Measurements from ENCODE around the gene PTPN6.

Gene PTPN6

GRCh38 chr12:6963791-6964413, 12.7 kb downstream of the PTPN6 start:
- WGBS, result 86% methylated on average over 17 of the region's 17 CpGs

GRCh38 chr12:6964605-6965025, 13.5 kb downstream of the PTPN6 start:
- Histone ChIP-seq H4K8ac (ENCODE audit: low read length) (peak overlapping the region; percentile 72), H2AFZ (ENCODE audit: low read depth, low read length) (no peak overlapping the region), H3K9me3 (ENCODE audit: control insufficient read depth, low read length) (no peaks in the 10 kb centered on the region), H2BK5ac (ENCODE audit: low read depth, low read length, poor library complexity, severe bottlenecking) (no peak overlapping the region), H3K4me1 (ENCODE audit: control insufficient read depth, insufficient read depth, low read depth, low read length) (peaks cover 23% of the 10 kb centered on the region), H3K4ac (ENCODE audit: low read depth in 1 of 2, low read length in 2 of 2) (peak overlapping the region in 1 of 2 experiments; percentile 1), H3K4me2 (ENCODE audit: low read length, poor library complexity, severe bottlenecking) (no peak overlapping the region), H3K9ac (ENCODE audit: low read length) (peak overlapping the region; percentile 75), H2BK12ac (ENCODE audit: low read length in 2 of 2) (no peak overlapping the region), H2BK15ac (ENCODE audit: low read depth, poor library complexity, severe bottlenecking) (no peak overlapping the region), H3K27me3 (ENCODE audit: control insufficient read depth in 1 of 2, insufficient read depth in 1 of 2, low read length in 2 of 2) (no peaks in the 10 kb centered on the region), H3K79me1 (replicated peaks; ENCODE audit: low read length, poor library complexity, severe bottlenecking) (peaks cover 11% of the 10 kb centered on the region), H4K91ac (ENCODE audit: low read length) (peak overlapping the region; percentile 84), H2BK120ac (ENCODE audit: low read depth, low read length) (no peak overlapping the region), H3K18ac (ENCODE audit: low read depth in 1 of 2, low read length in 2 of 2) (no peak overlapping the region), H3K27ac (ENCODE audit: low read length, poor library complexity, severe bottlenecking) (peak overlapping the region; percentile 2), H3K36me3 (ENCODE audit: control insufficient read depth in 1 of 2, insufficient read depth in 2 of 2, low read depth in 1 of 2, low read length in 2 of 2) (peaks cover 52 to 54% of the 10 kb centered on the region in 2 experiments), H3K23ac (ENCODE audit: low read length in 2 of 2) (no peak overlapping the region), H3K14ac (ENCODE audit: low read length in 2 of 2) (no peak overlapping the region), H3K4me3 (ENCODE audit: insufficient read depth in 1 of 2, low read depth in 1 of 2, low read length in 2 of 2) (no peak overlapping the region), H2AK5ac (ENCODE audit: low read length, severe bottlenecking) (no peak overlapping the region)
- 91% methylated on average over 8 of the region's 8 CpGs for WGBS
- no peak for DNase-seq

More at GRCh38 chr12:6963791-6964413, 12.7 kb downstream of the PTPN6 start:
- peak overlapping the region; percentile 43 for H4K91ac ChIP-seq (ENCODE audit: low read length)
- H2BK15ac ChIP-seq (ENCODE audit: low read depth, poor library complexity, severe bottlenecking), result no peak overlapping the region
- no peak overlapping the region for H3K18ac ChIP-seq (ENCODE audit: low read depth in 1 of 2, low read length in 2 of 2)
- H3K9ac ChIP-seq (ENCODE audit: low read length), result peak overlapping the region; percentile 21
- H2BK5ac ChIP-seq (ENCODE audit: low read depth, low read length, poor library complexity, severe bottlenecking), result no peak overlapping the region
- no peak overlapping the region for H2AK5ac ChIP-seq (ENCODE audit: low read length, severe bottlenecking)
- no peak overlapping the region for H2BK12ac ChIP-seq (ENCODE audit: low read length in 2 of 2)
- H4K8ac ChIP-seq (ENCODE audit: low read length), result peak overlapping the region; percentile 19
- H3K4me3 ChIP-seq (ENCODE audit: insufficient read depth in 1 of 2, low read depth in 1 of 2, low read length in 2 of 2), result no peak overlapping the region
- H3K9me3 ChIP-seq (ENCODE audit: control insufficient read depth, low read length), result no peaks in the 10 kb centered on the region
- H2BK120ac ChIP-seq (ENCODE audit: low read depth, low read length), result no peak overlapping the region
- no peak overlapping the region for H3K23ac ChIP-seq (ENCODE audit: low read length in 2 of 2)
- no peak overlapping the region for H3K4me2 ChIP-seq (ENCODE audit: low read length, poor library complexity, severe bottlenecking)
- H3K14ac ChIP-seq (ENCODE audit: low read length in 2 of 2), result no peak overlapping the region
- H3K36me3 ChIP-seq (ENCODE audit: control insufficient read depth in 1 of 2, insufficient read depth in 2 of 2, low read depth in 1 of 2, low read length in 2 of 2), result peaks cover 49 to 53% of the 10 kb centered on the region in 2 experiments
- H3K79me1 ChIP-seq (replicated peaks; ENCODE audit: low read length, poor library complexity, severe bottlenecking), result peaks cover 11% of the 10 kb centered on the region
- no peak overlapping the region for H2AFZ ChIP-seq (ENCODE audit: low read depth, low read length)
- no peaks in the 10 kb centered on the region for H3K27me3 ChIP-seq (ENCODE audit: control insufficient read depth in 1 of 2, insufficient read depth in 1 of 2, low read length in 2 of 2)
- no peak for DNase-seq
- H3K4ac ChIP-seq (ENCODE audit: low read depth in 1 of 2, low read length in 2 of 2), result no peak overlapping the region
- no peak overlapping the region for H3K27ac ChIP-seq (ENCODE audit: low read length, poor library complexity, severe bottlenecking)
- peaks cover 23% of the 10 kb centered on the region for H3K4me1 ChIP-seq (ENCODE audit: control insufficient read depth, insufficient read depth, low read depth, low read length)

- no peak overlapping the region for H2BK12ac ChIP-seq (ENCODE audit: low read length in 2 of 2)
- H3K4ac ChIP-seq (ENCODE audit: low read depth in 1 of 2, low read length in 2 of 2), result peak overlapping the region in 1 of 2 experiments; percentile 1
- H3K4me1 ChIP-seq (ENCODE audit: control insufficient read depth, insufficient read depth, low read depth, low read length), result peaks cover 25% of the 10 kb centered on the region
- 30% methylated on average over 12 of the region's 12 CpGs for WGBS
- H4K91ac ChIP-seq (ENCODE audit: low read length), result peak overlapping the region; percentile 84
- no peak overlapping the region for H2BK120ac ChIP-seq (ENCODE audit: low read depth, low read length)
- peak overlapping the region; percentile 2 for H3K27ac ChIP-seq (ENCODE audit: low read length, poor library complexity, severe bottlenecking)
- DNase-seq, result peak; percentile 85
- no peak overlapping the region for H3K14ac ChIP-seq (ENCODE audit: low read length in 2 of 2)
- H2AFZ ChIP-seq (ENCODE audit: low read depth, low read length), result no peak overlapping the region
- no peak overlapping the region for H2BK5ac ChIP-seq (ENCODE audit: low read depth, low read length, poor library complexity, severe bottlenecking)
- peak overlapping the region; percentile 75 for H3K9ac ChIP-seq (ENCODE audit: low read length)
- peaks cover 47 to 54% of the 10 kb centered on the region in 2 experiments for H3K36me3 ChIP-seq (ENCODE audit: control insufficient read depth in 1 of 2, insufficient read depth in 2 of 2, low read depth in 1 of 2, low read length in 2 of 2)
- H2BK15ac ChIP-seq (ENCODE audit: low read depth, poor library complexity, severe bottlenecking), result no peak overlapping the region
- H2AK5ac ChIP-seq (ENCODE audit: low read length, severe bottlenecking), result no peak overlapping the region
- H3K27me3 ChIP-seq (ENCODE audit: control insufficient read depth in 1 of 2, insufficient read depth in 1 of 2, low read length in 2 of 2), result no peaks in the 10 kb centered on the region
- H3K79me1 ChIP-seq (replicated peaks; ENCODE audit: low read length, poor library complexity, severe bottlenecking), result peaks cover 11% of the 10 kb centered on the region
- no peak overlapping the region for H4K8ac ChIP-seq (ENCODE audit: low read length)
- no peak overlapping the region for H3K23ac ChIP-seq (ENCODE audit: low read length in 2 of 2)
- no peak overlapping the region for H3K4me2 ChIP-seq (ENCODE audit: low read length, poor library complexity, severe bottlenecking)
- H3K18ac ChIP-seq (ENCODE audit: low read depth in 1 of 2, low read length in 2 of 2), result no peak overlapping the region
- no peak overlapping the region for H3K4me3 ChIP-seq (ENCODE audit: insufficient read depth in 1 of 2, low read depth in 1 of 2, low read length in 2 of 2)
- no peaks in the 10 kb centered on the region for H3K9me3 ChIP-seq (ENCODE audit: control insufficient read depth, low read length)
Observed at GRCh38 chr12:6965026-6965661, 14.0 kb downstream of the PTPN6 start.

GRCh38 chr12:6965714-6966113, 14.6 kb downstream of the PTPN6 start:
- Histone ChIP-seq H3K18ac (ENCODE audit: low read depth in 1 of 2, low read length in 2 of 2) (no peak overlapping the region), H4K91ac (ENCODE audit: low read length) (no peak overlapping the region), H2BK12ac (ENCODE audit: low read length in 2 of 2) (no peak overlapping the region), H3K36me3 (ENCODE audit: control insufficient read depth in 1 of 2, insufficient read depth in 2 of 2, low read depth in 1 of 2, low read length in 2 of 2) (peaks cover 45 to 54% of the 10 kb centered on the region in 2 experiments), H3K4me2 (ENCODE audit: low read length, poor library complexity, severe bottlenecking) (no peak overlapping the region), H3K9ac (ENCODE audit: low read length) (peak overlapping the region; percentile 75), H3K79me1 (replicated peaks; ENCODE audit: low read length, poor library complexity, severe bottlenecking) (peaks cover 11% of the 10 kb centered on the region), H3K27ac (ENCODE audit: low read length, poor library complexity, severe bottlenecking) (no peak overlapping the region), H2BK5ac (ENCODE audit: low read depth, low read length, poor library complexity, severe bottlenecking) (no peak overlapping the region), H2AFZ (ENCODE audit: low read depth, low read length) (no peak overlapping the region), H2BK120ac (ENCODE audit: low read depth, low read length) (no peak overlapping the region), H3K27me3 (ENCODE audit: control insufficient read depth in 1 of 2, insufficient read depth in 1 of 2, low read length in 2 of 2) (no peaks in the 10 kb centered on the region), H2BK15ac (ENCODE audit: low read depth, poor library complexity, severe bottlenecking) (no peak overlapping the region), H3K23ac (ENCODE audit: low read length in 2 of 2) (no peak overlapping the region), H3K14ac (ENCODE audit: low read length in 2 of 2) (no peak overlapping the region), H4K8ac (ENCODE audit: low read length) (no peak overlapping the region), H3K4ac (ENCODE audit: low read depth in 1 of 2, low read length in 2 of 2) (no peak overlapping the region), H3K9me3 (ENCODE audit: control insufficient read depth, low read length) (no peaks in the 10 kb centered on the region), H3K4me3 (ENCODE audit: insufficient read depth in 1 of 2, low read depth in 1 of 2, low read length in 2 of 2) (no peak overlapping the region), H2AK5ac (ENCODE audit: low read length, severe bottlenecking) (no peak overlapping the region), H3K4me1 (ENCODE audit: control insufficient read depth, insufficient read depth, low read depth, low read length) (peaks cover 25% of the 10 kb centered on the region)
- no peak for DNase-seq
- 97% methylated on average over 4 of the region's 4 CpGs for WGBS
